HG03066 (cell line): Measurements from ENCODE around the gene OR4F17.
"Not testable (repeated sequence)": the region's sequence is repeated elsewhere in the genome, so short reads cannot be mapped to it uniquely, and the experiment has no call there.

Experiments
- ATAC-seq: cut with Tn5 transposase; IDR thresholded peaks from one replicate; pipeline ENCODE4 v1.9.1; 2021; ENCODE audit warnings: low read depth; ENCODE audit not compliant: unreplicated experiment

Gene OR4F17

GRCh38 chr19:106804-107203 lies at the start of gene OR4F17:
Gene OR4F17, plus strand, starts transcription at chr19:107104. Its CDS starts 3,575 bp downstream, at chr19:110679.
- ATAC-seq, result not testable (repeated sequence)

- not testable (repeated sequence) for ATAC-seq
Observed at GRCh38 chr19:70793-71192, 36.1 kb upstream of the OR4F17 start.

- ATAC-seq, result not testable (repeated sequence)
Observed at GRCh38 chr19:82864-83263, 24.0 kb upstream of the OR4F17 start.

- ATAC-seq, result not testable (repeated sequence)
Observed at GRCh38 chr19:83626-84025, 23.3 kb upstream of the OR4F17 start.

GRCh38 chr19:90678-91077 lies 16.2 kb upstream of the OR4F17 start:
- ATAC-seq, result not testable (repeated sequence)

- ATAC-seq, result not testable (repeated sequence)
Observed at GRCh38 chr19:94794-95193, 12.1 kb upstream of the OR4F17 start.

GRCh38 chr19:97647-98046 lies 9.3 kb upstream of the OR4F17 start:
- ATAC-seq, result not testable (repeated sequence)

- ATAC-seq, result not testable (repeated sequence)
Observed at GRCh38 chr19:120443-121140, 13.7 kb downstream of the OR4F17 start.
